Panc1 (cell line): ENCODE measurements around the gene POLDIP3. TPM values are rescaled to one million over a fixed set of nuclear protein-coding genes. Genes with fewer than 3 reads are reported as not detected.
"Not testable (repeated sequence)": the region's sequence is repeated elsewhere in the genome, so short reads cannot be mapped to it uniquely, and the experiment has no call there.

Experiments used
- ATAC-seq: fragments of 200-7000 bp; cut with Tn5 transposase; 2 replicates; pipeline ENCODE4 v1.9.1; 2020; ENCODE audit warnings: mild to moderate bottlenecking, moderate library complexity
- BruUV-seq: library from RNA; stranded (reverse); fragments of 400-500 nt; replicated peaks from 2 replicates; lab custom pipeline; 2021; lab: Mats Ljungman, UMichigan
- CTCF ChIA-PET: fragments of 300-600 bp; sonication (Branson Sonifier 250); formaldehyde crosslinking; loops from one replicate; lab custom pipeline; 2022; ENCODE audit warnings: antibody characterized with exemption; lab: Charles Lee
- POLR2A ChIA-PET: fragments of 300-600 bp; sonication (Branson Sonifier 250); formaldehyde crosslinking; loops from one replicate; lab custom pipeline; 2022; ENCODE audit warnings: antibody characterized with exemption; lab: Charles Lee
- DNase-seq: peaks from one replicate; pipeline ENCODE4 v3.0.0-alpha.2; 2010; ENCODE audit warnings: low read depth, low spot score
- H3K27ac ChIP-seq: 2 replicates; pipeline ENCODE4 v1.5.1; 2011; ENCODE audit warnings: mild to moderate bottlenecking, low read length, inconsistent platforms
- H3K27me3 ChIP-seq: fragments of 200-500 bp; sonication (Bioruptor generic); 2 replicates; pipeline ENCODE4 v1.6.0; 2014; ENCODE audit warnings: low read length, inconsistent platforms; ENCODE audit not compliant: control insufficient read depth, insufficient read depth
- H3K36me3 ChIP-seq: fragments of 200-500 bp; sonication (Bioruptor generic); 2 replicates; pipeline ENCODE4 v1.5.1; 2014; ENCODE audit warnings: inconsistent platforms, mild to moderate bottlenecking, low read length, moderate library complexity; ENCODE audit not compliant: control insufficient read depth, insufficient read depth
- H3K4me1 ChIP-seq: 2 replicates; pipeline ENCODE4 v1.5.1; 2011; ENCODE audit warnings: inconsistent platforms, mild to moderate bottlenecking, low read length, moderate library complexity; ENCODE audit not compliant: control insufficient read depth, insufficient read depth
- H3K4me3 ChIP-seq, 2 experiments: 2 replicates each; pipeline ENCODE4 v1.5.1; 2011 to 2012; ENCODE audit warnings: low read depth in 2 of 2, low read length in 2 of 2, mild to moderate bottlenecking in 2 of 2, inconsistent platforms in 1 of 2, moderate library complexity in 1 of 2
- H3K9me3 ChIP-seq: fragments of 200-500 bp; sonication (Bioruptor generic); 2 replicates; pipeline ENCODE4 v1.5.1; 2014; ENCODE audit warnings: low read depth, mild to moderate bottlenecking, inconsistent platforms, low read length, moderate library complexity; ENCODE audit not compliant: control insufficient read depth, insufficient read depth
- POLR2AphosphoS5 ChIP-seq: IDR thresholded peaks from 2 replicates; pipeline ENCODE4 v1.6.1; 2012; ENCODE audit warnings: mild to moderate bottlenecking, low read depth, low read length, moderate library complexity
- SIN3A ChIP-seq: IDR thresholded peaks from 2 replicates; pipeline ENCODE4 v1.6.1; 2012; ENCODE audit warnings: low read depth, mild to moderate bottlenecking, low read length, moderate library complexity, borderline replicate concordance; ENCODE audit not compliant: insufficient read depth
- TCF7L2 ChIP-seq: IDR thresholded peaks from 2 replicates; pipeline ENCODE4 v1.6.1; 2011; ENCODE audit warnings: mild to moderate bottlenecking, low read depth, low read length, inconsistent platforms
- in situ Hi-C: cut with HindIII; loops from 2 replicates; pipeline ENCODE4 v1.10.0; 2016; ENCODE audit warnings: low sequenced_read_pairs, low pct_unique_long_range_greater_than_20kb
- intact Hi-C: fragments of 100-400 bp; cut with micrococcal nuclease; formaldehyde crosslinking; loops from one replicate; pipeline ENCODE4 v1.10.0; 2022; ENCODE audit not compliant: unreplicated experiment
- total RNA-seq: library from RNA; stranded (reverse); gene quantifications from one replicate; pipeline ENCODE4 v1.2.1, GENCODE V29; 2021; ENCODE audit not compliant: unreplicated experiment
- TF ChIP-seq, protein P1 (sequence below), 2 experiments: IDR thresholded peaks; 2 replicates each; pipeline ENCODE4 v1.6.1; 2011 to 2012; ENCODE audit warnings: low read depth in 2 of 2, control low read depth in 1 of 2, low read length in 1 of 2, mild to moderate bottlenecking in 1 of 2, moderate library complexity in 1 of 2; ENCODE audit not compliant: insufficient read depth in 1 of 2
- TF ChIP-seq, protein P2 (sequence below): fragments of 450-650 bp; IDR thresholded peaks from 2 replicates; pipeline ENCODE4 v1.5.1; 2017; ENCODE audit warnings: mild to moderate bottlenecking

The POLDIP3 gene
- total RNA-seq, 1 experiment from 2014 or later: 46.6 TPM

DNA sequence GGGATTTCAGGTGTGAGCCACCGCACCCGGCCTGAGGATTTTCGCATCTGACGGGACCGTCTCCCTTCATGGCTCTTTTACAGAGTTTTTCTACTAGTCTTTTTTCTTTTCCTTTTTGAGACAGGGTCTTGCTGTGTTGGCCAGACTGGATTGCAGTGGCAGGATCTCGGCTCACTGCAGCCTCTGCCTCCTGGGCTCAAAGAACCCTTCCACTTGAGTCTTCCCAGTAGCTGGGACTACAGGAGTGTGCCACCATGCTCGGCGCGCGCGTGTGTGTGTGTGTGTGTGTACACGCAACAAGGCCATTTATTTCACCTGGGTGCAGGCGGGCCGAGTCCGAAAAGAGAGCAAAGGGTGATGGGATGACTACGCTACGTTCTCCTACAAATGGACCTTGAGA, 50.0 kb downstream of the POLDIP3 start:
- Histone ChIP-seq H3K27me3 (no peaks in the 10 kb centered on the region), H3K9me3 (no peaks in the 10 kb centered on the region), H3K4me1 (no peaks in the 10 kb centered on the region), H3K36me3 (no peaks in the 10 kb centered on the region), H3K4me3 (no peak overlapping the region), H3K27ac (no peak overlapping the region)
- BruUV-seq: no TSS peak
- in situ Hi-C loops: no loop called here
- intact Hi-C loops: no loop called here
- DNase-seq (no peak), ATAC-seq (no peak)
- TF ChIP-seq POLR2AphosphoS5 (no peak), SIN3A (no peak), TCF7L2 (no peak)
- TF ChIP-seq, protein P1, sequence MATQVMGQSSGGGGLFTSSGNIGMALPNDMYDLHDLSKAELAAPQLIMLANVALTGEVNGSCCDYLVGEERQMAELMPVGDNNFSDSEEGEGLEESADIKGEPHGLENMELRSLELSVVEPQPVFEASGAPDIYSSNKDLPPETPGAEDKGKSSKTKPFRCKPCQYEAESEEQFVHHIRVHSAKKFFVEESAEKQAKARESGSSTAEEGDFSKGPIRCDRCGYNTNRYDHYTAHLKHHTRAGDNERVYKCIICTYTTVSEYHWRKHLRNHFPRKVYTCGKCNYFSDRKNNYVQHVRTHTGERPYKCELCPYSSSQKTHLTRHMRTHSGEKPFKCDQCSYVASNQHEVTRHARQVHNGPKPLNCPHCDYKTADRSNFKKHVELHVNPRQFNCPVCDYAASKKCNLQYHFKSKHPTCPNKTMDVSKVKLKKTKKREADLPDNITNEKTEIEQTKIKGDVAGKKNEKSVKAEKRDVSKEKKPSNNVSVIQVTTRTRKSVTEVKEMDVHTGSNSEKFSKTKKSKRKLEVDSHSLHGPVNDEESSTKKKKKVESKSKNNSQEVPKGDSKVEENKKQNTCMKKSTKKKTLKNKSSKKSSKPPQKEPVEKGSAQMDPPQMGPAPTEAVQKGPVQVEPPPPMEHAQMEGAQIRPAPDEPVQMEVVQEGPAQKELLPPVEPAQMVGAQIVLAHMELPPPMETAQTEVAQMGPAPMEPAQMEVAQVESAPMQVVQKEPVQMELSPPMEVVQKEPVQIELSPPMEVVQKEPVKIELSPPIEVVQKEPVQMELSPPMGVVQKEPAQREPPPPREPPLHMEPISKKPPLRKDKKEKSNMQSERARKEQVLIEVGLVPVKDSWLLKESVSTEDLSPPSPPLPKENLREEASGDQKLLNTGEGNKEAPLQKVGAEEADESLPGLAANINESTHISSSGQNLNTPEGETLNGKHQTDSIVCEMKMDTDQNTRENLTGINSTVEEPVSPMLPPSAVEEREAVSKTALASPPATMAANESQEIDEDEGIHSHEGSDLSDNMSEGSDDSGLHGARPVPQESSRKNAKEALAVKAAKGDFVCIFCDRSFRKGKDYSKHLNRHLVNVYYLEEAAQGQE (IDR thresholded peaks at IDR 0.05; ENCODE audit: insufficient read depth in 1 of 2, low read depth in 2 of 2, low read length in 1 of 2): no peak
- TF ChIP-seq, protein P2, sequence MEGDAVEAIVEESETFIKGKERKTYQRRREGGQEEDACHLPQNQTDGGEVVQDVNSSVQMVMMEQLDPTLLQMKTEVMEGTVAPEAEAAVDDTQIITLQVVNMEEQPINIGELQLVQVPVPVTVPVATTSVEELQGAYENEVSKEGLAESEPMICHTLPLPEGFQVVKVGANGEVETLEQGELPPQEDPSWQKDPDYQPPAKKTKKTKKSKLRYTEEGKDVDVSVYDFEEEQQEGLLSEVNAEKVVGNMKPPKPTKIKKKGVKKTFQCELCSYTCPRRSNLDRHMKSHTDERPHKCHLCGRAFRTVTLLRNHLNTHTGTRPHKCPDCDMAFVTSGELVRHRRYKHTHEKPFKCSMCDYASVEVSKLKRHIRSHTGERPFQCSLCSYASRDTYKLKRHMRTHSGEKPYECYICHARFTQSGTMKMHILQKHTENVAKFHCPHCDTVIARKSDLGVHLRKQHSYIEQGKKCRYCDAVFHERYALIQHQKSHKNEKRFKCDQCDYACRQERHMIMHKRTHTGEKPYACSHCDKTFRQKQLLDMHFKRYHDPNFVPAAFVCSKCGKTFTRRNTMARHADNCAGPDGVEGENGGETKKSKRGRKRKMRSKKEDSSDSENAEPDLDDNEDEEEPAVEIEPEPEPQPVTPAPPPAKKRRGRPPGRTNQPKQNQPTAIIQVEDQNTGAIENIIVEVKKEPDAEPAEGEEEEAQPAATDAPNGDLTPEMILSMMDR: no peak
- ChIA-PET CTCF (no interaction called here), POLR2A (interaction anchor here (0.7 kb wide), 1 partner anchor 71 kb away, joined by 4 read pairs; no protein-coding TSS in a partner anchor)

- intact Hi-C loops, H3K27ac ChIP-seq, H3K4me1 ChIP-seq, in situ Hi-C loops, H3K27me3 ChIP-seq, H3K36me3 ChIP-seq, DNase-seq, BruUV-seq, ATAC-seq, H3K9me3 ChIP-seq, POLR2A ChIA-PET, H3K4me3 ChIP-seq, CTCF ChIA-PET: not testable (repeated sequence)
Observed at GRCh38 chr22:42563943-42564342, 50.7 kb downstream of the POLDIP3 start.

DNA sequence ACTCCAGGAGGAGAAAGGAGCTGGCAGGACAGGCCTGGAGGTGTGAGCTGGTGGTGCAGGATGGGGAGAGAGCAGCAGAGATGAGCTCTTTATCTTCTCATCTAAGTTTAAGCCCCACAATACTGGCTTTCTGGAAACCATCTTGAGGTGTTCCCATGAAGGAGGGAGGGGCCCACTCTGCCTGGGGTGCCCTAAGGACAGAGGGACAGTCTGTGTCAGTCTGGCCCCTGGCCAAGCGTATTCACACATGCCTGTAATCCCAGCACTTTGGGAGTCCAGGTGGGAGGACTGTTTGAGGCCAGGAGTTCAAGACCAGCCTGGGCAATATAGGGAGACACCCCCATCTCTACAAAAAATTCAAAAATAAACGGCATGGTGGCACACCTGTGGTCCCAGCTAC, 52.0 kb downstream of the POLDIP3 start:
- no peak for ATAC-seq
- no peak for DNase-seq
- H3K27me3 ChIP-seq: no peaks in the 10 kb centered on the region
- H3K27ac ChIP-seq: no peak overlapping the region
- intact Hi-C loops: no loop called here
- in situ Hi-C loops: no loop called here
- ChIA-PET POLR2A (interaction anchor here (0.6 kb wide), 1 partner anchor 23 kb away, joined by 5 read pairs; no protein-coding TSS in a partner anchor), CTCF (no interaction called here)
- no peaks in the 10 kb centered on the region for H3K36me3 ChIP-seq
- no peak overlapping the region for H3K4me3 ChIP-seq
- TF ChIP-seq POLR2AphosphoS5: no peak
- H3K9me3 ChIP-seq: no peaks in the 10 kb centered on the region
- no TSS peak for BruUV-seq
- no peaks in the 10 kb centered on the region for H3K4me1 ChIP-seq
